RWPE2 (cell line): ENCODE data around the gene KIF1A.

Experiments
- ATAC-seq: fragments of 200-7000 bp; cut with Tn5 transposase; 3 replicates; pipeline ENCODE4 v1.9.1; 2021; ENCODE audit warnings: low read depth
- DNase-seq: peaks from one replicate; pipeline ENCODE4 v3.0.0-alpha.2; 2020; ENCODE audit warnings: low spot score
- H3K27ac ChIP-seq: fragments of 450-650 bp; 2 replicates; pipeline ENCODE4 v1.5.1; 2017; ENCODE audit warnings: mild to moderate bottlenecking; ENCODE audit not compliant: poor library complexity, severe bottlenecking
- H3K27me3 ChIP-seq: fragments of 250-450 bp; sonication (Bioruptor Pico); 2 replicates; pipeline ENCODE4 v1.5.1; 2021; ENCODE audit warnings: mild to moderate bottlenecking, moderate library complexity; ENCODE audit not compliant: insufficient read depth, poor library complexity, severe bottlenecking
- H3K36me3 ChIP-seq: fragments of 250-450 bp; sonication (Bioruptor Pico); 2 replicates; pipeline ENCODE4 v1.5.1; 2020; ENCODE audit warnings: low read depth, mild to moderate bottlenecking, moderate library complexity
- H3K4me1 ChIP-seq: fragments of 250-450 bp; sonication (Bioruptor Pico); 2 replicates; pipeline ENCODE4 v1.5.1; 2021; ENCODE audit warnings: mild to moderate bottlenecking, moderate library complexity; ENCODE audit not compliant: insufficient read depth, poor library complexity, severe bottlenecking
- H3K4me3 ChIP-seq: fragments of 250-450 bp; sonication (Bioruptor Pico); 2 replicates; pipeline ENCODE4 v1.5.1; 2021; ENCODE audit warnings: mild to moderate bottlenecking, moderate library complexity; ENCODE audit not compliant: severe bottlenecking
- H3K9me3 ChIP-seq: fragments of 250-450 bp; sonication (Bioruptor Pico); 2 replicates; pipeline ENCODE4 v1.5.1; 2021; ENCODE audit warnings: mild to moderate bottlenecking, moderate library complexity; ENCODE audit not compliant: severe bottlenecking
- TF ChIP-seq, protein P1 (sequence below): fragments of 450-650 bp; IDR thresholded peaks from one replicate; pipeline ENCODE4 v1.5.1; 2017; ENCODE audit warnings: mild to moderate bottlenecking, moderate library complexity; ENCODE audit not compliant: poor library complexity, severe bottlenecking

KIF1A gene

DNA sequence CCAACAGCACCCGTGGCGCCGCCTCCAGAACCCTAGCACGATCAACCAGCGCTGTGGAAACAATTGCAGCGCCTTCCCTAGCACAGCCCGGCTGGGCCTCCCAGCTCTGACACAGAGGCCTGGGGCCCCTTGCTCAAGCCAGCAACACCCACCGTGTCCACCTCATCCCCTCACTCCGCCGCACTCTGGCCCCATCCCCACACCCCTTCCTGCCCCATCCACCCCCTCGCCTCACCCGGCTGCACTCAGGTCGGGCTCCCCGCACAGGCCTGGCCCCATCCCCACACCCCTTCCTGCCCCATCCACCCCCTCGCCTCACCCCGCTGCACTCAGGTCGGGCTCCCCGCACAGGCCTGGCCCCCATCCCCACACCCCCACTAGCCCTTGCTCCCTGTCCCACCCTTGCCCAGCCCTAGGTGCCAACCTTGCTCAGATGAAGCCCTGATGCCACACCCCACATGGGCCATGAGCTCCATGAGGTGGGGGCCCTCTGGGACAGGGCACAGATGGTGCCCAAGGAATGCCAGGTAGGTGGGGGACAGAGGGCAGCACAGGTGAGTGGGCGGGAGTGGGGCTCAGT is 28.7 kb downstream of the KIF1A start:
- H3K27ac ChIP-seq = no peak overlapping the region
- ATAC-seq (no peak), DNase-seq (peak; percentile 62)
- peaks cover 5% of the 10 kb centered on the region for H3K27me3 ChIP-seq
- H3K4me1 ChIP-seq = no peaks in the 10 kb centered on the region
- no peak overlapping the region for H3K4me3 ChIP-seq
- no peaks in the 10 kb centered on the region for H3K9me3 ChIP-seq
- TF ChIP-seq, protein P1, sequence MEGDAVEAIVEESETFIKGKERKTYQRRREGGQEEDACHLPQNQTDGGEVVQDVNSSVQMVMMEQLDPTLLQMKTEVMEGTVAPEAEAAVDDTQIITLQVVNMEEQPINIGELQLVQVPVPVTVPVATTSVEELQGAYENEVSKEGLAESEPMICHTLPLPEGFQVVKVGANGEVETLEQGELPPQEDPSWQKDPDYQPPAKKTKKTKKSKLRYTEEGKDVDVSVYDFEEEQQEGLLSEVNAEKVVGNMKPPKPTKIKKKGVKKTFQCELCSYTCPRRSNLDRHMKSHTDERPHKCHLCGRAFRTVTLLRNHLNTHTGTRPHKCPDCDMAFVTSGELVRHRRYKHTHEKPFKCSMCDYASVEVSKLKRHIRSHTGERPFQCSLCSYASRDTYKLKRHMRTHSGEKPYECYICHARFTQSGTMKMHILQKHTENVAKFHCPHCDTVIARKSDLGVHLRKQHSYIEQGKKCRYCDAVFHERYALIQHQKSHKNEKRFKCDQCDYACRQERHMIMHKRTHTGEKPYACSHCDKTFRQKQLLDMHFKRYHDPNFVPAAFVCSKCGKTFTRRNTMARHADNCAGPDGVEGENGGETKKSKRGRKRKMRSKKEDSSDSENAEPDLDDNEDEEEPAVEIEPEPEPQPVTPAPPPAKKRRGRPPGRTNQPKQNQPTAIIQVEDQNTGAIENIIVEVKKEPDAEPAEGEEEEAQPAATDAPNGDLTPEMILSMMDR = no peak
- no peaks in the 10 kb centered on the region for H3K36me3 ChIP-seq

DNA sequence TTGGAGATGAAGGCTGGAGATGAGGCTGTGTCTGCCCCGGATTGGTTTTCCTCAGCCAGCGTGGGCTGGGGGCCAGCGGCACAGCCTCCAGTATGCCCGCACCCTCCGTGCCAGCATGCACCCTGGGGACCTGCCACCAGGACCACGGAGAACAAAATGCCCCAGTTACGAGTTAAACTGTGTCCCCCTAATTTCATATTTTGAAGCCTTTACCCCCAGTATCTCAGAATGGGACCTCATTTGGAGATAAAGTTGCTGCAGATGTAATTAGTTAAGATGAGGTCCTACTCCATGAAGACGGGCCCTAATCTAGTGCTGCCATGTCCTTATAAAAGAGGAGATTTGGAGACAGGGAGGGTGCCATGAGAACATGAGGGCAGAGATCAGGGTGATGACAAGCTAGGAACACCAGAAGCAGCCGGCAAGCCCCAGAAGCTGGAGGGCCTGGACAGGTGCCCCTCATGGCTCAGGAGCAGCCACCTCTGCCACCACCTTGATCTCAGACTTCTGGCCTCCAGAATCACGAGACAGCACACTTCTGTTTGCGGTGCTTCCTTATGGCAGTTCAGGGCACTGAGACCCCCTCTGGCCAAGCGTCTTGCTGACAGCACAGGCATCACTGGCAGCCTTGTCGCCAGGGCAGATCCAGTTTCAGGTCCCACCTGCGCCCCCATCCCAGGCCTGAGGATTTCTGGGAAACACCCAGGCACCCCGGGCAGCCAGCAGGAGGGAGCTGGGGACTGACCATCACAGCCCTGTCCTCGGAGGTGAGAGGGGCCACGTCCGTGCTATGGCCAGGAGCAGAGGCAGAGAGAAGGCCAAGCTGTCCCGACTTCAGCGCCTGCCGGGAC is 29.4 kb downstream of the KIF1A start:
- Histone ChIP-seq H3K4me3 (no peak overlapping the region), H3K27me3 (peaks cover 5% of the 10 kb centered on the region), H3K4me1 (no peaks in the 10 kb centered on the region), H3K27ac (no peak overlapping the region), H3K9me3 (no peaks in the 10 kb centered on the region), H3K36me3 (no peaks in the 10 kb centered on the region)
- DNase-seq = no peak
- ATAC-seq = no peak
- TF ChIP-seq, protein P1 = no peak

DNA sequence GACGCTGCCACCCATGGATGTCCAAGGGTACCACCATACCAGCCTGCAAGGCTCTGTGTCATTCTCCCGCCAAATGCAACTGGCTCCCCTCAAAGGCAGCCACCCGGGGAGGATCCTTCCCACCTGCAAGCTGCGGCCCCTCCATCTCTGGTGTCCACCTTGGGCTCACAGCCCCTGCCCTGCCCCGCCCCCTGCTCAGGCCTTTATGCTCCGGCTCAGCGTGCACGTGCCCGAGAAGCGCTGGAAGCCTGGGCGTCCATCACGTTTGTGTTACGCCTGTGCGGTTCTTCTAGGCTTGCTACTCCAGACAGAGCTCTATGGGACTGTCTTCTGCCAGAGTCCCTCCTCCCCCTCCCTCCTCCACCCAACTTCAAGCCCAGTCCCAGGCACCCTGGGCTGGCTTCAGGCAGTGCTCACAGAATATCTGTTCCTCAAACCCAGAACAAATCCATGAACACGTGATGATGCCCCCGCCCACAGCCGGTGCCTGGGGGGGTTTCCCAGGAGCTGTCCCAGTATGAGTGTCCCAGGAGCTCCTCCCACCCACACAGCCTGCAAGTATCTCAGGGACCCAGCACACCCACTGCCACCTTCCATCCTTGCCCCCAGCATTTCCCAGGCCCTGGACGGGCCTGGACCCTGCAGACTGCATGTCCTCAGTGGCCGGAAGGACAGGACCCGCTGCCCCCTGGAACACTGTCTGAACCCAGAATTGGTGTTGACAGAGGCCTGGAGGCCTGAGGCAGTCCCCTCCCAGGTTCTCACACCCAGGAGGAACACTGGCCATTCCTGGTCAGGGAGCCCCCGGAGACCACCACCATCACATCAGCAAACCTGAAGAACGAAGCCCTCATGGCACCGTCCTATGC is 30.3 kb downstream of the KIF1A start:
- DNase-seq (peak; percentile 62), ATAC-seq (no peak)
- TF ChIP-seq, protein P1 = no peak
- Histone ChIP-seq H3K4me3 (no peak overlapping the region), H3K27me3 (peaks cover 1% of the 10 kb centered on the region), H3K27ac (no peak overlapping the region), H3K4me1 (no peaks in the 10 kb centered on the region), H3K36me3 (no peaks in the 10 kb centered on the region), H3K9me3 (no peaks in the 10 kb centered on the region)

DNA sequence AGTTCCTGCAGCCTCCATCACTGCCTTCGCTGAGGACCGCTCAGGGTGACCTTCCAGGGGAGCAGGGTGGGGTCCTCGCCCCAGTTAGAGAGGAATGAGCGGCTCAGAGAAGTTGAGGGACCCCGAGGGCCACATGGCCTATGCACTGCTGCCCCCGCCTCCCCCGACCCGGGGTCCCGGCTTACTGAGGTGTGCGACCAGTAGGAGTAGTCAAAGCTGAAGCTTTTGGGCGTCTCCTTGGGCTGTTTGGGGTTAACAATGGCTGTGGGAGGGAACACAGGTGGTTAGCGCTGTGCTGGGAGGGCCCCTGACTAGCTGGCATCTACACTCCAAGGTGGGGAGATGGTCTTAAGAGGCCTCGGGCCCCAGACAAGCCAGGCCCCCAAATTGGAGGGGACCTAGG is 31.0 kb downstream of the KIF1A start:
- TF ChIP-seq, protein P1 = no peak
- DNase-seq = no peak
- no peak overlapping the region for H3K4me3 ChIP-seq
- H3K36me3 ChIP-seq = no peaks in the 10 kb centered on the region
- no peaks in the 10 kb centered on the region for H3K27me3 ChIP-seq
- no peak overlapping the region for H3K27ac ChIP-seq
- no peaks in the 10 kb centered on the region for H3K9me3 ChIP-seq
- H3K4me1 ChIP-seq = no peaks in the 10 kb centered on the region
- no peak for ATAC-seq
